ENCODE data around the gene ELMO1. TPM values are rescaled to one million over a fixed set of nuclear protein-coding genes. Genes with fewer than 3 reads are reported as not detected.

The ELMO1 gene
- total RNA-seq, 1 experiment from 2014 or later, result 7.8 TPM

DNA sequence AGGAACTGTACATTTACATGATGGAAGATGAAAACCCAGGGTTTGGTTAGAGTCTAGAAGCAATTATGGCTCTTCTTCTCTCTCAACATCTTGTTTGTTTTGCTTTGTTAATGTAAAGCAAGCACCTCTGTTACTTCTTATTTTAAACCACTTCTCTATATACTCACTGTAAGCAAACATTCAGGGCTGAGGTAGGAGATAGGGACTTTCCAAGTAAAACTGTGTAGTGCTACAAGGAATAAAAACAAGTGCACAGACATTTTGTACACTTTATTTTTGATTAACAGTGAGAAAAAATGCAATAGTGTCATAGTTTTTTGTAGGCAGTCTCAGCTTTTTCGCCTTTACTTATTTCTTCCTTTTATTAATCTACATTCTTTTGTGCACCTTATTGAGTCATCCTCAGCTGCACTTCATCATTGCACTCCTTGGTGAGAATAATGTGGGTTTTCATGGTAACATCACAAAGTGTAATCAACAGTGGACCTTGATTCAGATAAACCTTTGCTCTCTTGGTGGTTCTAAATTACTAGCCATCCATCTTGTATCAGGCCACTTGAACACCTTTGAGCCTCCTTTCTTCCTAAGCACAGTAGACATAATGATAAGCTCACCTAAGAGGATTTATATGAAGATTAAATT is 52.9 kb downstream of the ELMO1 start:
- H3K4me1 ChIP-seq (ENCODE audit: insufficient read depth, low read length), result peaks cover 6% of the 10 kb centered on the region; the same call in 1 of the 2 replicates
- no peak overlapping the region for H2BK12ac ChIP-seq (ENCODE audit: insufficient read length, low read depth, low read length)
- no peak overlapping the region for H2BK20ac ChIP-seq (ENCODE audit: low read depth, low read length, poor library complexity, severe bottlenecking)
- H4K8ac ChIP-seq (replicated peaks; ENCODE audit: insufficient read length, low read depth, low read length), result no peak overlapping the region
- H3K23me2 ChIP-seq (ENCODE audit: insufficient read length, low read depth, low read length, poor library complexity, severe bottlenecking), result no peaks in the 10 kb centered on the region
- H3K4me2 ChIP-seq (ENCODE audit: insufficient read depth, insufficient read length, low read length), result no peak overlapping the region
- Mint-ChIP-seq H3K9me3 (no peaks in the 10 kb centered on the region), H3K27me3 (ENCODE audit: low read depth) (no peaks in the 10 kb centered on the region; the same call in 1 of the 2 replicates), H3K36me3 (ENCODE audit: insufficient read depth in 1 of 3, low read depth in 3 of 3) (no peaks in the 10 kb centered on the region; a peak in 2 of 7 replicates), H3K4me1 (peaks cover 26 to 35% of the 10 kb centered on the region in 2 experiments), H3K27ac (no peak overlapping the region), H3K4me3 (no peak overlapping the region)
- no peaks in the 10 kb centered on the region for H3K9me3 ChIP-seq (ENCODE audit: control insufficient read depth, low read depth, low read length)
- no peak overlapping the region for H2BK120ac ChIP-seq (ENCODE audit: low read depth, low read length, poor library complexity, severe bottlenecking)
- H2AK5ac ChIP-seq (ENCODE audit: insufficient read length, low read length), result no peak overlapping the region
- no peak for DNase-seq
- no peak overlapping the region for H3K14ac ChIP-seq (ENCODE audit: insufficient read depth, low read length)
- H4K20me1 ChIP-seq (ENCODE audit: control insufficient read depth, insufficient read depth, insufficient read length), result no peaks in the 10 kb centered on the region
- no CpG with 5 or more reads among the region's 1 CpG for WGBS (ENCODE audit: extremely low coverage, insufficient read length, low lambda C conversion rate)
- H3K79me2 ChIP-seq (ENCODE audit: insufficient read depth, low read length), result peaks cover 2% of the 10 kb centered on the region; the same call in 1 of the 2 replicates
- H3K27ac ChIP-seq (ENCODE audit: insufficient read length, low read depth, low read length), result no peak overlapping the region
- no peak overlapping the region for H3K18ac ChIP-seq (ENCODE audit: insufficient read length, low read depth, low read length)
- H3K79me1 ChIP-seq (ENCODE audit: insufficient read depth, low read depth, low read length, poor library complexity, severe bottlenecking), result no peaks in the 10 kb centered on the region
- H2BK15ac ChIP-seq (ENCODE audit: low read depth, low read length), result no peak overlapping the region
- H2AFZ ChIP-seq (ENCODE audit: low read length), result no peak overlapping the region
- H3K4ac ChIP-seq (ENCODE audit: low read depth, low read length), result no peak overlapping the region
- H3K56ac ChIP-seq (ENCODE audit: insufficient read length, low read depth, low read length), result no peak overlapping the region
- H2BK5ac ChIP-seq (ENCODE audit: insufficient read length, low read length), result no peak overlapping the region
- no peak overlapping the region for H3K9ac ChIP-seq (ENCODE audit: extremely low read depth, insufficient read length, low read length)
- H3T11ph ChIP-seq (ENCODE audit: low read length), result no peak overlapping the region
- H3K23ac ChIP-seq (ENCODE audit: insufficient read length, low read depth, low read length), result no peak overlapping the region
- TF ChIP-seq, protein P1, sequence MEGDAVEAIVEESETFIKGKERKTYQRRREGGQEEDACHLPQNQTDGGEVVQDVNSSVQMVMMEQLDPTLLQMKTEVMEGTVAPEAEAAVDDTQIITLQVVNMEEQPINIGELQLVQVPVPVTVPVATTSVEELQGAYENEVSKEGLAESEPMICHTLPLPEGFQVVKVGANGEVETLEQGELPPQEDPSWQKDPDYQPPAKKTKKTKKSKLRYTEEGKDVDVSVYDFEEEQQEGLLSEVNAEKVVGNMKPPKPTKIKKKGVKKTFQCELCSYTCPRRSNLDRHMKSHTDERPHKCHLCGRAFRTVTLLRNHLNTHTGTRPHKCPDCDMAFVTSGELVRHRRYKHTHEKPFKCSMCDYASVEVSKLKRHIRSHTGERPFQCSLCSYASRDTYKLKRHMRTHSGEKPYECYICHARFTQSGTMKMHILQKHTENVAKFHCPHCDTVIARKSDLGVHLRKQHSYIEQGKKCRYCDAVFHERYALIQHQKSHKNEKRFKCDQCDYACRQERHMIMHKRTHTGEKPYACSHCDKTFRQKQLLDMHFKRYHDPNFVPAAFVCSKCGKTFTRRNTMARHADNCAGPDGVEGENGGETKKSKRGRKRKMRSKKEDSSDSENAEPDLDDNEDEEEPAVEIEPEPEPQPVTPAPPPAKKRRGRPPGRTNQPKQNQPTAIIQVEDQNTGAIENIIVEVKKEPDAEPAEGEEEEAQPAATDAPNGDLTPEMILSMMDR (conservative IDR thresholded peaks at IDR 0.05), result no peak
- H4K91ac ChIP-seq (ENCODE audit: insufficient read length, low read depth, low read length), result no peak overlapping the region
- H3K27me3 ChIP-seq (ENCODE audit: insufficient read depth, low read length), result no peaks in the 10 kb centered on the region
- no peak overlapping the region for H4K5ac ChIP-seq (ENCODE audit: insufficient read length, low read depth, low read length)
